Kidney (tissue), 14 donors: ENCODE data around the gene CEP112. TPM values are rescaled to one million over a fixed set of nuclear protein-coding genes. Genes with fewer than 3 reads are reported as not detected.
"Not testable (repeated sequence)": the region's sequence is repeated elsewhere in the genome, so short reads cannot be mapped to it uniquely, and the experiment has no call there.

Experiments
- DNase-seq, 5 donors: peaks; one replicate each; pipeline ENCODE4 v3.0.0-alpha.2; 2013 to 2020
- FAIRE-seq: peaks from 2 replicates; lab custom pipeline; 2012; peaks lifted over from hg19 to GRCh38; lab: Jason Lieb, UNC
- H3K27ac ChIP-seq, 2 donors: one replicate each; pipeline ENCODE4 v1.7.0; 2013; ENCODE audit warnings: low read depth in 2 of 2, low read length in 2 of 2, inconsistent platforms in 1 of 2
- H3K27me3 ChIP-seq: one replicate; pipeline ENCODE4 v1.7.1; 2013; ENCODE audit warnings: low read length, inconsistent platforms; ENCODE audit not compliant: control insufficient read depth, insufficient read depth
- H3K36me3 ChIP-seq, 3 donors: one replicate each; pipeline versions ENCODE4 v1.7.0 to v1.7.1; 2013; ENCODE audit warnings: low read length in 3 of 3, control low read depth in 1 of 3, inconsistent platforms in 1 of 3; ENCODE audit not compliant: insufficient read depth in 3 of 3, control insufficient read depth in 2 of 3
- H3K4me1 ChIP-seq, 3 donors: one replicate each; pipeline versions ENCODE4 v1.7.0 to v1.7.1; 2013; ENCODE audit warnings: low read length in 3 of 3, inconsistent platforms in 1 of 3, low read depth in 1 of 3; ENCODE audit not compliant: control insufficient read depth in 2 of 3, insufficient read depth in 2 of 3
- H3K4me3 ChIP-seq, 3 donors: one replicate each; pipeline versions ENCODE4 v1.7.0 to v1.8.1; 2013; ENCODE audit warnings: low read length in 3 of 3, control low read depth in 1 of 3, inconsistent platforms in 1 of 3
- H3K9ac ChIP-seq, 3 donors: one replicate each; pipeline versions ENCODE4 v1.7.0 to v1.7.1; 2013; ENCODE audit warnings: low read length in 3 of 3, control low read depth in 1 of 3, inconsistent platforms in 1 of 3
- H3K9me3 ChIP-seq, 3 donors: one replicate each; pipeline versions ENCODE4 v1.7.0 to v1.7.1; 2013; ENCODE audit warnings: low read length in 3 of 3, control low read depth in 1 of 3, inconsistent platforms in 1 of 3; ENCODE audit not compliant: control insufficient read depth in 2 of 3, insufficient read depth in 1 of 3
- CTCF ChIP-seq: IDR thresholded peaks from 3 replicates; pipeline ENCODE4 v1.5.1; 2012; ENCODE audit warnings: mild to moderate bottlenecking, moderate library complexity, borderline replicate concordance; ENCODE audit not compliant: insufficient read depth; ENCODE audit errors: extremely low read depth
- intact Hi-C: fragments of 100-400 bp; cut with DNase I; formaldehyde crosslinking; loops from one replicate; pipeline ENCODE4 v1.11.1; 2022
- polyA plus RNA-seq: library from polyadenylated mRNA; stranded (reverse); fragments of 350-450 nt; fragmentation: Illumina TruSeq; extraction: RNeasy Lipid Tissue Mini Kit (QIAGEN cat#74804); gene quantifications from one replicate; pipeline ENCODE4 v1.2.3, GENCODE V29; 2014; ENCODE audit warnings: low read depth, low replicate concordance; ENCODE audit not compliant: insufficient read depth
- total RNA-seq: library from RNA; stranded (reverse); fragmentation: NEBNext Ultra II Directional; extraction: Animal tissue kit (Norgen Biotek cat#: 25700); gene quantifications from one replicate; pipeline ENCODE4 v1.2.1, GENCODE V29; 2021
- donor health status: control.
- donor health status: control.
- donor health status: control.
- donor health status: control.
- donor health status: control.
- donor health status: DM: yes; HTN: yes; CAD: no.
- donor health status: Normal renal cell carcinoma (clear cell type).

CEP112 gene
- total and polyA plus RNA-seq, 2 donors from 2014 or later: 17.0 to 27.4 TPM

DNA sequence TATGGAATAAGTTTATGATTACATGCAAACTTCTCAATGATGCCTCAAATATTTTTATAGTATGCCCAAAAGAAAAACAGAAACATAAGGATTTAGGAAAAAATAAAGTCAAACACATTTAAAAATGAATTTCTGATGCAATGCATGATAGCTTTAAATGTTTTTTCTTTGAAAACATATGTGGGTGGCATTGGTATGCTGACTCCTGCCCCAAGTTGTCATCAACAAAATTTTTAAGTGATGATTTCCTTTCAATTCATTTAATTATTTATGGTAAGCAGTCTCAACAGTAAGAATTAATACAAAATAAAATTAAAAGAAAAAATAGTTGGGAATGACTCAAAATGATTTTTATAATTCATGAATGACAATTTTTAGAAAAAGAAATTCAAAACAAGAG, 104.9 kb downstream of the CEP112 start:
- FAIRE-seq: no peak

GRCh38 chr17:66085221-66085620, 106.7 kb downstream of the CEP112 start:
- no peaks in the 10 kb centered on the region for H3K27me3 ChIP-seq
- FAIRE-seq (no peak), DNase-seq (no peak)
- intact Hi-C loops: no loop called here
- H3K36me3 ChIP-seq: no peaks in the 10 kb centered on the region
- no peak for TF ChIP-seq CTCF
- H3K9me3 ChIP-seq: no peaks in the 10 kb centered on the region
- H3K4me3 ChIP-seq: no peak overlapping the region
- H3K9ac ChIP-seq: no peak overlapping the region
- no peaks in the 10 kb centered on the region for H3K4me1 ChIP-seq
- no peak overlapping the region for H3K27ac ChIP-seq

More for the DNA sequence above, 104.9 kb downstream of the CEP112 start:
- no peaks in the 10 kb centered on the region for H3K36me3 ChIP-seq
- DNase-seq: no peak
- TF ChIP-seq CTCF: no peak
- intact Hi-C loops: no loop called here
- H3K9me3 ChIP-seq: peaks cover 0 to 4% (median 0%) of the 10 kb centered on the region in 3 donors
- no peak overlapping the region for H3K9ac ChIP-seq
- H3K4me3 ChIP-seq: no peak overlapping the region
- no peak overlapping the region for H3K27ac ChIP-seq
- H3K4me1 ChIP-seq: no peaks in the 10 kb centered on the region
- no peaks in the 10 kb centered on the region for H3K27me3 ChIP-seq

GRCh38 chr17:66080670-66081069, 111.3 kb downstream of the CEP112 start:
- H3K27me3 ChIP-seq, intact Hi-C loops, H3K4me3 ChIP-seq, H3K36me3 ChIP-seq, DNase-seq, H3K9ac ChIP-seq, H3K27ac ChIP-seq, H3K4me1 ChIP-seq, H3K9me3 ChIP-seq, FAIRE-seq: not testable (repeated sequence)

- no peaks in the 10 kb centered on the region for H3K36me3 ChIP-seq
- H3K4me1 ChIP-seq: no peaks in the 10 kb centered on the region
- H3K27ac ChIP-seq: no peak overlapping the region
- H3K9me3 ChIP-seq: no peaks in the 10 kb centered on the region
- FAIRE-seq (no peak), DNase-seq (no peak)
- intact Hi-C loops: no loop called here
- TF ChIP-seq CTCF: no peak
- H3K4me3 ChIP-seq: no peak overlapping the region
- H3K27me3 ChIP-seq: no peaks in the 10 kb centered on the region
- H3K9ac ChIP-seq: no peak overlapping the region
These were observed 115.3 kb downstream of the CEP112 start for GRCh38 chr17:66076546-66077190.
